H1 (cell line): Measurements from ENCODE around the gene SERPING1. TPM values are rescaled to one million over a fixed set of nuclear protein-coding genes. Genes with fewer than 3 reads are reported as not detected.
A peak's percentile ranks its signal among the peaks of the same experiment; 100 is the strongest.

ENCODE experiments used
- BACH1 ChIP-seq: IDR thresholded peaks from 2 replicates; pipeline ENCODE4 v1.6.1; 2012; ENCODE audit warnings: low read length, improper control_type of control experiment
- CBX8 ChIP-seq: fragments of 300-800, 300-1000 bp; sonication (generic); IDR thresholded peaks from 2 replicates; pipeline ENCODE4 v1.7.1; 2016; ENCODE audit warnings: low read depth, low read length, borderline replicate concordance
- EP300 ChIP-seq, 2 experiments: IDR thresholded peaks; 1 replicate in 1 of 2; 2 replicates in 1 of 2; pipeline ENCODE4 v1.6.1; 2011 to 2012; ENCODE audit warnings: low read depth in 2 of 2, low read length in 2 of 2, mild to moderate bottlenecking in 2 of 2, borderline replicate concordance in 1 of 2, inconsistent platforms in 1 of 2, moderate library complexity in 1 of 2
- FOSL1 ChIP-seq: IDR thresholded peaks from 2 replicates; pipeline ENCODE4 v1.6.1; 2011; ENCODE audit warnings: mild to moderate bottlenecking, low read depth, low read length, moderate library complexity; ENCODE audit not compliant: insufficient read depth
- JUN ChIP-seq: IDR thresholded peaks from 2 replicates; pipeline ENCODE4 v1.6.1; 2011; ENCODE audit warnings: low read depth, mild to moderate bottlenecking, improper control_type of control experiment, low read length
- KDM1A ChIP-seq: fragments of 200-600, 300-600 bp; sonication (generic); IDR thresholded peaks from 2 replicates; pipeline ENCODE4 v1.7.1; 2016; ENCODE audit warnings: mild to moderate bottlenecking, low read length, borderline replicate concordance
- KDM5A ChIP-seq: fragments of 200-600 bp; IDR thresholded peaks from 2 replicates; pipeline ENCODE4 v1.7.1; 2012; ENCODE audit warnings: mild to moderate bottlenecking, low read length, inconsistent platforms, mixed read lengths
- NRF1 ChIP-seq: IDR thresholded peaks from 2 replicates; pipeline ENCODE4 v1.6.1; 2011; ENCODE audit warnings: mild to moderate bottlenecking, low read depth, low read length, improper control_type of control experiment
- POLR2A ChIP-seq, 2 experiments: IDR thresholded peaks; 1 replicate in 1 of 2; 2 replicates in 1 of 2; pipeline ENCODE4 v1.6.1; 2011; ENCODE audit warnings: low read depth in 2 of 2, low read length in 2 of 2, mild to moderate bottlenecking in 2 of 2; ENCODE audit errors: control extremely low read depth in 1 of 2
- POLR2AphosphoS5 ChIP-seq: IDR thresholded peaks from 2 replicates; pipeline ENCODE4 v1.6.1; 2011; ENCODE audit warnings: low read depth, low read length
- RFX5 ChIP-seq: IDR thresholded peaks from 2 replicates; pipeline ENCODE4 v1.6.1; 2011; ENCODE audit warnings: low read depth, low read length, improper control_type of control experiment, borderline replicate concordance
- RNF2 ChIP-seq: fragments of 200-900, 300-1000 bp; sonication (generic); IDR thresholded peaks from 2 replicates; pipeline ENCODE4 v1.7.1; 2016; ENCODE audit warnings: borderline replicate concordance, low read depth, mild to moderate bottlenecking, antibody characterized with exemption, low read length; ENCODE audit not compliant: poor library complexity, severe bottlenecking; ENCODE audit errors: missing control alignments
- RXRA ChIP-seq: IDR thresholded peaks from 2 replicates; pipeline ENCODE4 v1.6.1; 2011; ENCODE audit warnings: low read depth, mild to moderate bottlenecking, low read length, moderate library complexity; ENCODE audit not compliant: insufficient read depth
- SIN3A ChIP-seq, 2 experiments: IDR thresholded peaks in 1 of 2; conservative IDR thresholded peaks in 1 of 2; 2 replicates each; pipeline ENCODE4 v1.6.1; 2011 to 2012; ENCODE audit warnings: low read length in 2 of 2, improper control_type of control experiment in 1 of 2, low read depth in 1 of 2, mild to moderate bottlenecking in 1 of 2
- SP4 ChIP-seq: IDR thresholded peaks from 2 replicates; pipeline ENCODE4 v1.6.1; 2012; ENCODE audit warnings: low read length, inconsistent platforms
- SUZ12 ChIP-seq: fragments of 200-600 bp; sonication (generic); IDR thresholded peaks from 2 replicates; pipeline ENCODE4 v1.6.1; 2012; ENCODE audit warnings: mild to moderate bottlenecking, inconsistent platforms, low read length, moderate library complexity, mixed read lengths
- TCF12 ChIP-seq: IDR thresholded peaks from 2 replicates; pipeline ENCODE4 v1.6.1; 2011; ENCODE audit warnings: low read depth, mild to moderate bottlenecking, low read length
- TEAD4 ChIP-seq: IDR thresholded peaks from 2 replicates; pipeline ENCODE4 v1.6.1; 2012; ENCODE audit warnings: low read depth, low read length, inconsistent platforms, mixed read lengths
- polyA plus RNA-seq, 7 experiments: library from polyadenylated mRNA; depleted of rRNA in 3 of 7; stranded (reverse) in 5 of 7; unstranded in 2 of 7; fragments of >200 nt in 5 of 7; fragments of 200-250 nt in 2 of 7; gene quantifications; 1 replicate in 5 of 7; 2 replicates in 1 of 7; 4 replicates in 1 of 7; pipeline versions ENCODE4 v1.2.1 to v1.2.3, GENCODE V29; 2011 to 2013; ENCODE audit warnings: missing spikeins in 2 of 7, mixed read lengths in 2 of 7
- total RNA-seq: library from RNA; stranded (reverse); fragmentation: NEBNext Ultra II Directional; extraction: Animal tissue kit (Norgen Biotek cat#: 25700); gene quantifications from 2 replicates; pipeline ENCODE4 v1.2.1, GENCODE V29; 2021
- TF ChIP-seq, protein P1 (sequence below): IDR thresholded peaks from 2 replicates; pipeline ENCODE4 v1.6.1; 2012; ENCODE audit warnings: inconsistent platforms
- TF ChIP-seq, protein P2 (sequence below): IDR thresholded peaks from 2 replicates; pipeline ENCODE4 v1.6.1; 2011; ENCODE audit warnings: low read length, improper control_type of control experiment
- TF ChIP-seq, protein P3 (sequence below): IDR thresholded peaks from 2 replicates; pipeline ENCODE4 v1.6.1; 2012; ENCODE audit warnings: inconsistent platforms

The SERPING1 gene
- total and polyA plus RNA-seq, 2 of the 8 experiments (the other 6 are each of a cell fraction or from before 2014, with no cell fraction given): 50.9 to 54.8 TPM

DNA sequence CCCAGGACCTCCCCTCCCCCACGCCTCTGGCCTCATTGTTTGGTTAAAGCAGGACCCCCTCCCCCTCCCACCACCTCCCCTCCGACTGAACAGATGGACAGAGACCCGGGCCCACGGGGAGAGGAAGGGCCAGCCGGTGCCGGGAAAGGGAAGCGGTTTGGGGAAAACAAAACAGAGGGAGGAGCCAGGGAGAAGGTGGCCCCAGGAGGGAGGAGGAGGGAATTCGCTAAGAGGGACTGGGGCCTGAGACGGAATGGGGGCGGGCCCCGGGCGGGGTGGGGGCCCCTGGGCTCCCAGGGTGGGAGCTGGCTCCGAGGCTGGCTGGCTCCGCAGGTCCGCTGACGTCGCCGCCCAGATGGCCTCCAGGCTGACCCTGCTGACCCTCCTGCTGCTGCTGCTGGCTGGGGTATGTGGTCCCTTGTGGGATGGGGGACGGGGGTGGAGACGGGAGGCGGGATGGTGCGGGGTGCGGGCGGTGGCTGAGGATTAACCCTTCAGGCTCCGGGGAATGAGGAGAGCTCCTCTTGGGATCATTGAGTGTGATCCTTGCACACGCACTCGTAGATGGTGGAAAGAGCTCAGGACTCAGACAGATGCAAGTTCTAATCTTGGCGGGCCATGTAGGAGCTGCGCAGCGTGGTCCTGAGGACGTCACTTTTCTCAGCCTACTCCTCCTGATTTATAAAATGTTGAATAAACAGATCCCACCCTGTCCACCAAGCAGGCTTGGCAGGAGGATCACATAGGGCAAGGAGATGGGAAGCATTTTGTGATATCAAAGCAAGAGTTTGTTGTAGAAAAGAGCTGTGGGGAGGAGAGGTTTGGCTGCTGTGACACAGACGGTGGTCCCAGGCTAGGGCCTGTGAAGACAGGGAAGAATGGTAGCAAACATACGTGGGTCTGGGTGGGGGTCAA is 688 bp downstream of the SERPING1 start (continued):
- TF ChIP-seq TCF12 (peak; percentile 26; the same call in 1 of the 2 replicates), KDM1A (no peak), EP300 (IDR thresholded peaks at IDR 0.05; ENCODE audit: borderline replicate concordance in 1 of 2, low read depth in 2 of 2, low read length in 2 of 2) (peak in 1 of 2 experiments; percentile 86; a peak in 1 of 3 replicates), FOSL1 (no peak), TEAD4 (peak; percentile 80; the same call in 1 of the 2 replicates), RNF2 (no peak), KDM5A (no peak), JUN (no peak), SP4 (no peak), POLR2A (IDR thresholded peaks at IDR 0.05; ENCODE audit: control extremely low read depth in 1 of 2, low read depth in 2 of 2, low read length in 2 of 2) (no peak; a peak in 1 of 3 replicates), POLR2AphosphoS5 (no peak; the same call in none of the 2 replicates), RFX5 (no peak), SUZ12 (no peak), CBX8 (no peak), RXRA (no peak), SIN3A (conservative IDR thresholded peaks at IDR 0.05 in 1 of 2, IDR thresholded peaks at IDR 0.05 in 1 of 2; ENCODE audit: low read depth in 1 of 2, low read length in 2 of 2) (peak in 1 of 2 experiments; percentile 63; a peak in 1 of 4 replicates), NRF1 (no peak), BACH1 (no peak)
- TF ChIP-seq, protein P1, sequence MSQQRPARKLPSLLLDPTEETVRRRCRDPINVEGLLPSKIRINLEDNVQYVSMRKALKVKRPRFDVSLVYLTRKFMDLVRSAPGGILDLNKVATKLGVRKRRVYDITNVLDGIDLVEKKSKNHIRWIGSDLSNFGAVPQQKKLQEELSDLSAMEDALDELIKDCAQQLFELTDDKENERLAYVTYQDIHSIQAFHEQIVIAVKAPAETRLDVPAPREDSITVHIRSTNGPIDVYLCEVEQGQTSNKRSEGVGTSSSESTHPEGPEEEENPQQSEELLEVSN: no peak
- TF ChIP-seq, protein P2, sequence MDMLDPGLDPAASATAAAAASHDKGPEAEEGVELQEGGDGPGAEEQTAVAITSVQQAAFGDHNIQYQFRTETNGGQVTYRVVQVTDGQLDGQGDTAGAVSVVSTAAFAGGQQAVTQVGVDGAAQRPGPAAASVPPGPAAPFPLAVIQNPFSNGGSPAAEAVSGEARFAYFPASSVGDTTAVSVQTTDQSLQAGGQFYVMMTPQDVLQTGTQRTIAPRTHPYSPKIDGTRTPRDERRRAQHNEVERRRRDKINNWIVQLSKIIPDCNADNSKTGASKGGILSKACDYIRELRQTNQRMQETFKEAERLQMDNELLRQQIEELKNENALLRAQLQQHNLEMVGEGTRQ: no peak
- TF ChIP-seq, protein P3, sequence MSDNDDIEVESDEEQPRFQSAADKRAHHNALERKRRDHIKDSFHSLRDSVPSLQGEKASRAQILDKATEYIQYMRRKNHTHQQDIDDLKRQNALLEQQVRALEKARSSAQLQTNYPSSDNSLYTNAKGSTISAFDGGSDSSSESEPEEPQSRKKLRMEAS: 0 out of 2 replicates have a peak, but pooled peaks have one; percentile 9
